LNCAP (cell line): ENCODE results near the gene NT5M.

Experiments
- TF ChIP-seq, protein P1 (sequence below): fragments of 450-650 bp; IDR thresholded peaks from 2 replicates; pipeline ENCODE4 v1.5.1; 2017; ENCODE audit warnings: mild to moderate bottlenecking

Gene NT5M

DNA sequence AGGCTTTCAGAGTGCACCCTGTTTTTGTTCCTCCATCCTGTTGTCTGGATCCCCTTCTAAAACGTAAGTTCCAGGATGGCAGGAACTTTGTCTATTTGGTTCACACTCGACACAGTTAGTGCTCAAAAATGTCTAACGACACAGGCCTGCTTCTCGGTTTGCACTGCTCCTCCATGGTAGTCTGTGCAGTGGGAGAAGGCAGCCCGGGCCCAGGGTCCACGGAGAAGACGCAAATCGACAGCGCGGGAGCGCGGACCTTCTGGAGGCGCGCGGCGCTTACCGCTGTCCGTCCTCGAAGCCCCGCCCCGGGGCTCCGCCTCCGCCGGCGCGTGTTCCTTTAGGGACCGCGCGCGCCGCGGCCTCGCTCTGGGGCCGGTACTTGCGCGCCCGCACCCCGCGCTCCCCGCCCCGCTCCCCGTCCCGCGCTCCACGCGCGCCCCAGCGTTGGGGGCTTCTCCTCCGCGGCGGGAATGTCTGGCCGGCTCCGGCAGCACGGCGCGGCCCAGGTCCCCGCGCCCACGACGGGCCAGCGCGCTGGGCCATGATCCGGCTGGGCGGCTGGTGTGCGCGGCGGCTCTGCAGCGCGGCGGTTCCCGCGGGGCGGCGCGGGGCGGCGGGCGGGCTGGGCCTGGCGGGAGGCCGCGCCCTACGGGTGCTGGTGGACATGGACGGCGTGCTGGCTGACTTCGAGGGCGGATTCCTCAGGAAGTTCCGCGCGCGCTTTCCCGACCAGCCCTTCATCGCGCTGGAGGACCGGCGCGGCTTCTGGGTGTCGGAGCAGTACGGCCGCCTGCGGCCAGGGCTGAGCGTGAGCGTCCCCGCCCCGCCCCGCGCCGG, at the start of gene NT5M:
Gene NT5M, plus strand, starts transcription at position 364 of the 837 bp plus-strand sequence. Its CDS starts 178 bp downstream, at position 542.
- TF ChIP-seq, protein P1, sequence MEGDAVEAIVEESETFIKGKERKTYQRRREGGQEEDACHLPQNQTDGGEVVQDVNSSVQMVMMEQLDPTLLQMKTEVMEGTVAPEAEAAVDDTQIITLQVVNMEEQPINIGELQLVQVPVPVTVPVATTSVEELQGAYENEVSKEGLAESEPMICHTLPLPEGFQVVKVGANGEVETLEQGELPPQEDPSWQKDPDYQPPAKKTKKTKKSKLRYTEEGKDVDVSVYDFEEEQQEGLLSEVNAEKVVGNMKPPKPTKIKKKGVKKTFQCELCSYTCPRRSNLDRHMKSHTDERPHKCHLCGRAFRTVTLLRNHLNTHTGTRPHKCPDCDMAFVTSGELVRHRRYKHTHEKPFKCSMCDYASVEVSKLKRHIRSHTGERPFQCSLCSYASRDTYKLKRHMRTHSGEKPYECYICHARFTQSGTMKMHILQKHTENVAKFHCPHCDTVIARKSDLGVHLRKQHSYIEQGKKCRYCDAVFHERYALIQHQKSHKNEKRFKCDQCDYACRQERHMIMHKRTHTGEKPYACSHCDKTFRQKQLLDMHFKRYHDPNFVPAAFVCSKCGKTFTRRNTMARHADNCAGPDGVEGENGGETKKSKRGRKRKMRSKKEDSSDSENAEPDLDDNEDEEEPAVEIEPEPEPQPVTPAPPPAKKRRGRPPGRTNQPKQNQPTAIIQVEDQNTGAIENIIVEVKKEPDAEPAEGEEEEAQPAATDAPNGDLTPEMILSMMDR: no peak

DNA sequence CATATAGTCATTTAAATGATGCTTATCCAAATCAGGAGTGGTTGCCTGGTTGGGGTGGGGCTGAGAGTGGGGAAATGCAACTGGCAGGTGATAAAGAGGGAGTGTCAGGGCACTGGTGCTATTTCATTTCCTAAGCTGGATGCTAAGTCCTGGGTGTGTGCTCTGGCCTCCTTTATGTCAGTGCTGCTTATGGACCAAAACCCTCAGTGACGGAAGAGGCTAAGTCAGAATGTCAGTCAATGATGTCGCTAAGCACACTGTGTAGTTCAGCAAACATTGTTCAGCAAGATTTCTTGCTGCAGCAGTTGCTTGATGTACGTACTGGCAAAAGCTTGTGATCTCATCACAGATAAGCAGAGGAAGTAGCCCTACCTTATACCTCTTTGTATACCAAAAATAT, 49.8 kb upstream of the NT5M start:
- TF ChIP-seq, protein P1: no peak

DNA sequence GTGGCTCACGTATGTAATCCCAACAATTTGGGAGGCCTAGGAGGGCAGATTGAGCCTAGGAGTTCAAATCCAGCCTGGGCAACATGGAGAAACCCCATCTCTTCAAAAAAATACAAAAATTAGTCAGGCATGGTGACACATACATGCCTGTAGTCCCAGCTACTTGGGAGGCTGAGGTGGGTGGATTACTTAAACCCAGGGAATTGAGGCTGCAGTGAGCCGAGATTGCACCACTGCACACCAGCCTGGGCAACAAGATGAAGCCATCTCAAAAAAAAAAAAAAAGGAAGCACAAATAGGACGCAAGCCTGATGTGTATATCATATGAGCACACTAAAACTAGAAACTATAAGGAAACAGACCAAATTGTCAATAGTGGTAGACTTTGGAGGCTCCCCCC, 49.1 kb upstream of the NT5M start:
- TF ChIP-seq, protein P1: no peak

DNA sequence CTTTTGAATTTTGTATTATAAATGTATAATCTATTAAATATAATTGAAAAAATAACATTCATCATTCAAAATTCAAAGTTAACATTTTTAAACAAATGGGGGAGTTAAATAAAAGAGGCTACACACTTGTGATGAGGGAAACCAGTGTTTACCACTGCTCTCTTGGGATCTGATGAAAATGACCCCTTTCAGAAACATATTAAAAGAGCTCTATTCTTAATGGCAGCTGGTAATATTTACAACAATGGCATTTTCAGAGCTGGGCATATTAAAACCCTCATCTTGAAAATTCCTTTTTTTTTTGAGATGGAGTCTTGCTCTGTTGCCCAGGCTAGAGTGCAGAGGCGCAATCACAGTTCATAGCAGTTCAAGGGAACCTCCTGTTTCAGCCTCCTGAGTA, 46.9 kb upstream of the NT5M start:
- TF ChIP-seq, protein P1: no peak

DNA sequence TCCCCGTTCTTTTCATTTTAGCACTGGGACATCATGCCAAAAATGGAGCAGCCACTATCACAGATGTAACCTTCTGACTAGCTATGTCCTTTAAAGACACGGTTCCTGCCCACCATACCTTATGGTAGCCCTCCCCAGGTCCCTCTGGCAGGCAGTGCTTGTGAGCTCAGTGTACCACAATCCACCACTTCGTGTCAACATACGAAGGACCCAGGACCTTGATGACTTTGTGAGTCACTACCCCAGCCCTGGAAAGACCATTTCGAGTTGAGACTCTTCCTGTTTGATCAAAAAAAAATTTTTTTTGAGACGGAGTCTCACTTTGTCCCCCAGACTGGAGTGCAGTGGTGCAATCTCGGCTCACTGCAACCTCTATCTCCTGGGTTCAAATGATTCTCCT, 45.2 kb upstream of the NT5M start:
- TF ChIP-seq, protein P1: no peak

DNA sequence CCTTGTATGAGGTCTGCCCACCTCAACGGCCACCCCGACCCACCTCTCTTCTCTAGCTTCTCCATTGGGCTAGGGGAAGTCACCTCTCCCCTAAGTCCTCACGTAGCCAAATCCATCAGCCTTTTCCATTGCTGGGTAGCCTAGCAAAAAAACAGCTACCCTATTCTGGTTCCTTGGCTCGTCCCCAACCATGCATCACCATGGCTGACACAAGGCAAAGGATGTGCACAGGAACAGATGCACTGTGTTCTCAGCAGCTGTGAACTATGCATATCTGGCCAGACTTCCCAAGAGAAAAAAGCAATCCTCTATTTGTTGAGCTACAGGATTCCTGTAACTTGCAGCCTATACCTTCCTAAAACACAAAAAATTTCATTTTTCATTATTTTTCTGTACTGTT, 44.2 kb upstream of the NT5M start:
- TF ChIP-seq, protein P1: no peak

DNA sequence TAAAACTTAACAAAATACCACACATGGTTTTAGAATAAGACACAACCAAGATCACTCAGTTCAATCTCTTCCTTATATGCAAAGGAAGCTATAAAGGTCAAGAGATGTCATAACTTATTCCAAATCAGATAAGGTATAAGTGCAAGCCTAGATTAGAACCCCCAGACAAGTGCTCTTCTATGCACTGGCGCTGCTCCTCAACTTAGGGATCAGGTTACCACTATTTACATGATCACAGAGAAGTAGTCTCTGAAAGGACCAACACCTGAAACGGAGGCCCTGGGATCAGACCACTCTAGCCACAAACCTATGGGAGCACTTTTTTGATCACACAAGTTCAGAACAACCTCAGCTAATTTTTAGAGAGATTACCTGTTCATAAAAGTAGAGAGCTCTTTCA, 38.7 kb upstream of the NT5M start:
- TF ChIP-seq, protein P1: no peak
